DMS 273 treated with DMSO at 0.1 percent for 48 hours (cell line): ENCODE results near the gene SUGCT.
A peak's percentile ranks its signal among the peaks of the same experiment; 100 is the strongest.

ENCODE experiments used
- DNase-seq: peaks from one replicate; lab custom pipeline; 2025; lab: John Stamatoyannopoulos, UW

Gene SUGCT

DNA sequence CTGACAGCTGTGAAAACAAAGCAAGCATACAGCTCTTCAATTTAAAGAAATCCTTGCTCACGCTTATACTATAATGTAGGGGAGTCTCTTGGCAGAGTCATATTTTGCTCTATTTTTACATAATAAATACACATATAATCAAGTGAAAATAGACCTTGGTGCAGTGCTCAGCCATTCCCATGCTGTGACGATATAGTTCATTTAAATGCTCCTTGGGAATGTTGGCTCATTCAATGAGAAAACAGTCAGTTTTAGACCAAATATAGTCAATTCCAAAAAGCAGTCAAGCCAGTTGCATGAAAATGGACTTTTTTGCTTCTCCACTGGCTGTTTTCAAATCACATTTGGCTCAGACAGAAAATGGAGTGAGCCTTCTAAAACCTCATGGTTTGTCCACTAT lies 587.4 kb downstream of the SUGCT start:
- DNase-seq, result no peak

- no peak for DNase-seq
These were observed 589.0 kb downstream of the SUGCT start for GRCh38 chr7:40723829-40724228.

- no peak for DNase-seq
These were observed 591.8 kb downstream of the SUGCT start for GRCh38 chr7:40726559-40726958.

DNA sequence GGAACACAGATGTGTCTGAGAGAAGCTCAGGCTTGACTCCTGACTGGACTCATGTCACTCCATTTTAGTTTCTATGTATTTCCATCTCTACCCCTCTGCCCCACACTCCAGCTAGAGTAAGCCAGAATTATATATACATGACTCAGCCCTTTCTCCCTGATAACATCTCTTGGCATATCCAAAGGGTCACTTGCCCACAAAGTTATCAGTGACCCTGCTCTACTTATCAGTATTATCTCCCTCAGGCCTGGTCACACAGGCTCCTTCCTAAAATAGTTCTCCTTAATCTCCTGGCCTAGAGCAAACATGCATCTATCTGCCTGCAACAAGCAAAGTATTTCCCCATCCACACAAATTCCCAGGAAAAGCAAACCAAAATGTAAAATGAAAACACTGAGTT lies 598.3 kb downstream of the SUGCT start:
- no peak for DNase-seq

GRCh38 chr7:40733578-40733977 lies 598.8 kb downstream of the SUGCT start:
- no peak for DNase-seq

- DNase-seq, result no peak
These were observed 604.5 kb downstream of the SUGCT start for GRCh38 chr7:40739257-40739656.

GRCh38 chr7:40742270-40742669 lies 607.5 kb downstream of the SUGCT start:
- no peak for DNase-seq

DNA sequence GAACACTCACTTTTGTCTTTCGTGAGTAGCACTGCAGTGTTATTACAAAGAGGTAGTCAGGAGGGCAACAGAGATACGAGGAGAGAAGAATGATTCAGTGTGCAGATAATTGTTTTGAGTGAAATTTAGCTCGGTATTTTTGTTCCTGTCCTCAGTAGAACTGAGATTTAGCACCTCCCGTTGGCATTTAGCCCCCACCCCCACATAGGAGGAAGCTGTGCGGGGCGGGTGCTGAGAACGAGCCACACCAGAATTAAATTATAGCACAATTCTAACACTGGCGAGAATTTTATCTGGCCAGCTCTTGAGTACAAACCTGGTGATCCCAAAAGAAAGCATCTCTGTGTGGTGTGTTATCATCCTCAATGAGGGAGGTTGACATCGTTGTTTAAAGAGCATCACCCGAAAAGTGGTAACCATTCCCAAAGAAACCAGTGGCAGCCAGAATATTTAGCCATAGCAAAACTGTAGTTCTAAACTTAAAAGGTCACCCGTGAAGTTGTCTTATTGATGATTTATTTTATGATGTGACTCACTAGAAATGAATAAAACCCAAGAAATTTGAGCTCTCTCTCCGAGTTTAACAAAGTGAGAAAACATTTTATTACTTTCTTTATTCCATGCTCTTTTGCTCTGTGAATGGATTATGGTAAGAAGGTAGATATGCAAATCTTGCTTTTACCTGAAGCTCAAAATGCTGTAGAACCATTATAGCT lies 612.2 kb downstream of the SUGCT start:
- DNase-seq, result no peak

DNA sequence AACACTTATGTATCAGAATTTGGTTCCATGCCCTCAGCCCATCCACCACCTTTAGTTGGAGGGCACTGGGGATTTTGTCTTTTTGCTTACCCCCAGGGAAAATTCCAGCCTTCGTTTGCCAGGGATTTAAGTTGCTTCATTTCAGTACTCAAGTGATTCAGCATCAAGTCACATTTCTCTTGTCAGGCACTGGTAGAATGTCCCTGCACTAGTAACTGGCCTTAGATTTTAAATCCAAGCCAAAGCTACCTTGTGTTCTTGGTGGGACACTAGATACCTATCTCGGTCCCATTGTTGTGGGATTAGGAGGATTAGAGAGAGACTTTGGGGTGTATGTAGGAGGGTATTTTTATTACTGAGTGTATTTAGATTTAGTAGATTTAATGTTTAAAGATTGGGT lies 613.1 kb downstream of the SUGCT start:
- no peak for DNase-seq

GRCh38 chr7:40749877-40750276 lies 615.1 kb downstream of the SUGCT start:
- no peak for DNase-seq

GRCh38 chr7:40753455-40753854 lies 618.6 kb downstream of the SUGCT start:
- DNase-seq, result no peak

DNA sequence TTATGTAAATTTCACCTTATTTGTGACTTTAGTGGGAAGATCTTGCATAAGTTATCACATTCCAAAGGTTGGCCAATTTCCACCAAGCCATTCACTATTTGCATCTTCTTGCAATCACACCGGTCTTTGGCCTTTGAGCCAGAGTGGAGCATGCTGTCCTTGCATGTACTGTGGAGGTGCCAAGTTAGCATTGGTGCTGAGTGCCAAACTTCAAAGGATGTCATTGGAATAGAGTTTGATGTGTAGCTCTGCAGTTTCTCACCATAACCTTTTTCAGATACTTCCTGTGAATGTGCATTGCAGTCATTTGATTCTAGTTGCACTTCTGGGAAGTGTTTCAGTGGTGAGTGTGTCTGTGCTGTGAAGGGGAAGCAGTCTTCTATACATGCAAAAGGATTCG lies 620.6 kb downstream of the SUGCT start:
- no peak for DNase-seq

DNA sequence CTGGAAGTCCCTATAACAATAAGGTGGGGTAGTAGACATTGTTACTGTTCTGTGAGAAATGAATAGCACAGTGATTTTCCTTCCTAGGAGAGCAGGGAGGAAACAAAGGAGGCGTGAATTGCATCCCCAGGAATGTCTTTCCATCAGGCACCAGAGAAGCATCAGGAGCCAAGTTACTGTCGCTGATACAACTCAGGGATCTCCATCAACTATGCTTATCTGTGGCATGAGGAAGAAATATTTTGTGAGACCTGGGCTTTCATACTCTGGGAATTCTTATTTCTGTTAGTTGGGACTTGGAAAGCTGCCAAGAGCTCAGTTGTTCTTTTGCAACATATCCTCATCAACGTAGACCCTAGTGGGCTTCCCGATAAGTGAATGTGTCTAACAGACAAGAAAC lies 622.3 kb downstream of the SUGCT start:
- DNase-seq, result no peak

- no peak for DNase-seq
These were observed 623.8 kb downstream of the SUGCT start for GRCh38 chr7:40758590-40758989.

- DNase-seq, result no peak
These were observed 625.6 kb downstream of the SUGCT start for GRCh38 chr7:40760293-40760964.

DNA sequence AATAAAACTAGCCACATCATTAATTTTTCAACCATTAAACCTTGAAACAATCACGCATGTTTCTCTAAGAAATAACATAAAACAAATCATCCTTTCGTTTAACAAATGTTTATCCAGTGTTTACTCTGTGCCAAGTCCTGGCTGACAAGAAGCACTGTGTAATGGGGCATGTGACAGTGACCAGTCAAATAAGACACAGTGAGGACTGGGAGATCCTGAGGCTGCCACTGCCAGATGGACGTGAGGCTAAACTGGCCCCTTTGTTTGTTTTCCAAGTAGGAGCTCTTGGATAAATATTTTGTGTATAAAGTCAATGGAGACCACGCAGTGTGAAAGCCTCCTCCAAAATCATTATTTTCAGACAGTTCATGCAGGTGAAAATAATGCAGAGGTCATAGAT lies 626.2 kb downstream of the SUGCT start:
- DNase-seq, result no peak

- DNase-seq, result no peak
These were observed 627.2 kb downstream of the SUGCT start for GRCh38 chr7:40761762-40762560.

DNA sequence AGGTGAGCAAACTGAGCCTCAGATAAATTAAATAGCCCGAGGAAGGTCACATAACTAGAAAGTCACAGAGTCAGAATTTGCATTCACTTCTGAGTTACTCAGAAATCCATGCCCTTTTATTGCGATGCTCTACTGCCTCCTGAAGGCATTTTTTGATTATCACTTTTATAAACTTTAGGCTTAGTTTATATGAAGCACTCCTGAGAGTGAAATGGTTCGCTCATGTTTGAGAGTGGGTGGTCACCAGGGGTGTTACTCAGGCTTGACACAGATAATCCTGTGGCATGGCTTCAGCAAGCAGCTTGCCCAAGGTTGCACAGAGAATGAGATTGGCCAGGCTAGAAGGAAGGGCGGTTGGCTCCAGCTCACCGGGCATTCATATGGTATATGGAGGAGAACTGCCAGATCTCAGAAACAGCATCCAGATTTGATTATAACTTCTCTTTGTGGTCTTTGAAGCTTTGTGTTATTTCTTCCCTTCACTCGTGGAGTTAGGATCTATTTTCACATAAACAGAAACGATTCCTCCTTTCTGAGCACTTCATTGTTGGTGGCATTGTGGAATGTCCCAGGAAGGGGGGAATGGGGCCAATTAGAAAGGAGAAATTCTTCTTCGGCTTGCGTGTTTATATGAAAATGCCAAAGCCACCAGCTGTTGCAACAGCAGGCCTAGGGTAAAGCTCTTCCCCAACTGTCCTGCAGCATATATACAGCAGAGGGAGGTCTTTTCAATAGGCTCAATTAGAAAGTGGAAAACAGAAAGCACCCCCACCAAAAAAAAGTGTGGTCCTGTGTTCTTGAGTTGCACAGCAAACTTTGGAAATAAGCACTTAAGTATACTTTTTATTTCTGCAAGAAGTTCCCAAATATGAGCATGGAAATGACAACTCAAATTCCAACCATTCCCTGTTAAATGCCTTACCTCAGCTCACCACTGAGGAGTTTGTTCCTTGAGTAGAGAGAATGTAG lies 628.8 kb downstream of the SUGCT start:
- DNase-seq, result peak; percentile 66

- DNase-seq, result no peak
These were observed 630.8 kb downstream of the SUGCT start for GRCh38 chr7:40765639-40766038.

- DNase-seq, result no peak
These were observed 637.3 kb downstream of the SUGCT start for GRCh38 chr7:40772096-40772495.

- DNase-seq, result no peak
These were observed 638.9 kb downstream of the SUGCT start for GRCh38 chr7:40773656-40774055.

- no peak for DNase-seq
These were observed 641.1 kb downstream of the SUGCT start for GRCh38 chr7:40775877-40776276.
